Measurements from ENCODE around the gene SF3B6. TPM values are rescaled to one million over a fixed set of nuclear protein-coding genes. Genes with fewer than 3 reads are reported as not detected.
A peak's percentile ranks its signal among the peaks of the same experiment; 100 is the strongest.
"Not testable (repeated sequence)": the region's sequence is repeated elsewhere in the genome, so short reads cannot be mapped to it uniquely, and the experiment has no call there.

Gene SF3B6
- total RNA-seq, 1 experiment from 2014 or later, result 312 TPM

- DNase-seq (ENCODE audit: extremely low read depth, low read depth), result no peak
Observed at GRCh38 chr2:24054366-24055010, 21.6 kb downstream of the SF3B6 start.

- DNase-seq (ENCODE audit: extremely low read depth, low read depth), result no peak
Observed at GRCh38 chr2:24052951-24053350, 23.2 kb downstream of the SF3B6 start.

- no peak for DNase-seq (ENCODE audit: extremely low read depth, low read depth)
Observed at GRCh38 chr2:24051833-24052232, 24.3 kb downstream of the SF3B6 start.

DNA sequence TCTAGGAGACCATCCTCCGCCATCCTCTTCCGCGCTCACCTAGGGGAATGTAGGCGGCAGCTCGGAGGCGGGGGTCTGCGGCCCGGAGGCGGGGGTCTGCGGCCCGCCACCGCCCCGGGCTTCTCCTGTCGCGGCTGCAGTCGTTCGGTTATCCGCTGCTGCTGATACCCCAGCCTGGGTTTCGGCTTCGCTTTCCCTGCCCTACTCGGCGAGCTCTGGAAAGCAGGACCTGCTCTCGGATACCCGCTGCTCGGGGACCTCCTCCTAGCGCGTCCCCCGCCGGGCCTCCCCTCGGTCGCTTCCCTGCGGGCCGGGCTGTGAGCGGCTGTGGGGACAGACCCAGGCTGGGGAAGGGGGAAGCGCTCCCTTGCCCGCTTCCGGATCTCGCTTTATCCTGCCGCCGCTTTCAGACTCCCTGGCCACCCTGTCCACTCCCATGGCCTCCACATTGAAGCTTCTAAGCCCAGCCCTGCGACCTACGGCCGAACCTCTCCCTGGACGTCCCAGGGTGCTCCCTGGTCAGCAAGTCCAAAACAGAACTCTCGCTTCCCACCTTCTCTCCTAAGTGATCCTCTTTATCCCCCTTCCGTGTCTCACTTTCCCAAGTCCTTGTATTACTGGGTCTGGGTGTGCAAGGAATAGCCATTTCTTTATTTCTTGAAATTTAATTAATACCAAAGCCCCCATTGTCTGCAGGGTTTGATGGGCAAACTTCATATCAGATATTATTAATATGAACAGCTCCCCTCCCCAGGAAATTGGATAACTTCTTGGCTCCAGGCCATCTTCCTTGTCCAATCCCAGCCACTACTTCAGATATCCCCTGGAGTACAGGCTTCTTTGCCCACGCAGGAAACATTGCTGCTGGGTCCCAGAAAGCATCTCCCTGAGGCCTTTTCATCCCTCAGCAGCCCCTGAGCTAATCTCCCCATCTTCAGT lies 25.8 kb downstream of the SF3B6 start:
- no peak for DNase-seq (ENCODE audit: extremely low read depth, low read depth)

- peak; percentile 23 for DNase-seq (ENCODE audit: extremely low read depth, low read depth)
Observed at GRCh38 chr2:24049485-24050021, 26.6 kb downstream of the SF3B6 start, which contains the start of gene FKBP1B. FKBP1B (plus strand) TSS chr2:24049741; CDS start chr2:24049850, 109 bp downstream.

DNA sequence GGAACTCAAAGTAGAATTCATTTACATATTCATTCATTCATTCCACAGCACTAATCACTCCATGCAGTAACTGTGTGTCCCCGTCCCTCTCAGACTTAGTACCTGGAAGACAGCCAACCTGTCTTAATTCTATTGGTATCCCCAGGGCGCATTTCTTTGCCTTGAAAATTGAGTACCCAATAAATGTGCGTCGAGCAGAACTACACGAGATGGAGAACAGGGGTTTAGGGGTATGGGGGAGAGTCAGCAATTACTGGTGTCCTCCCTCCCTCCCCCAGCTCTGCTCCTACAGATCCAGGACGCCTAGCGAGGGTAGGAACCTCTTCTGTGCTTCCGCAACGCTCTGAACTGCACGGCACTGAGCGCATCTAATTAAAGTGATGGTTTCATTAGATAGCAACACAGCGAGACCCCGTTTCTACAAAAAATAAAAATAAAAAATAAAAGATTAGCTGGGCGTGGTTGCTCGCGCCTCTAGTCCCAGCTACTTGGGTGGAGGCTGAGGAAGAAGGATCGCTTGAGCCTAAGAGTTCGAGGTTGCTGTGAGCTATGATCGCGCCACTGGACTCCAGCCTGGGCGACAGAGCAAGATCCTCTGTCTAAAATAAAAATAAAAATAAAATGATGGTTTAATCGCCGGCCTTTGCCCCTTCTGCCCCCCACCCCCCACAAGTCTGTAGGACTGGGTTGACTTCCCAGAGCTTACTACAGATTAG lies 27.2 kb downstream of the SF3B6 start:
- no peak for DNase-seq (ENCODE audit: extremely low read depth, low read depth)

GRCh38 chr2:24047703-24048033 lies 28.5 kb downstream of the SF3B6 start:
- no peak for DNase-seq (ENCODE audit: extremely low read depth, low read depth)

DNA sequence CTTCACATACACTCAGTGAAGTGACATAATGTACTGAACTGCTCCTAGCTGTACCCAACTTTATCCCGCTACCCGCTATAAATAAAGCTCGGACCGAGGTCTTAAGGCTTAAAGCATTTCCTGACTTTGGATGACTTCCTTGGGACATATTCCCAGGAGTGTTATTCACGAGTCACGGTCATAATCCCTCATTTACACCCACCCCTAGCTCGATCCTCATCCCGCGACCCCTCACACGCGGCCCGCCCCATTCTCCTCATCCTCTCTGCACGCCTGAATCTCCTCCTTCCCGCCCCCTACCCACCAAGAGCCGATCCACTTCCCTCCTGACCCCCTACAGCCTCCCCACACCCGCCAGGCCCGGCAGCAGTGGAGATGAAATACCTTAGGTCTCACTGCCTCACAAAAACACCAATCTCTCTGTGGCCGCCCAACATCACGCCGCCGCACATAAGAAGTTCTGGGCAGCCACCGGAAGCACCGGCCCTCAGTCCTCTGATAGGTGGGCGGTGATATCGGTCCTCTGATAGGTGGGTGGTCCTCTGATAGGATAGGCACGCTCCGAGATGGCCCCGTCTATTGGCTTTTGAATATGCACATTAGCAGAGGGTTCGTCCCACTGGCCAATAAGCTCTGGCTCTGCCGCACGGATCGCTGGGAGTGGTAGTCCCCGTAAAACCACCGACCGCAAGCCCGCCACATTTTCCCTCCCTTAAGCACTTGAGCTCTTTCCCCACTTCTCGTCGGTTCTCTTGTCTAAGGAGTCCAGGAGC lies 29.0 kb downstream of the SF3B6 start, which contains the start of gene WDCP:
WDCP (minus strand) TSS at position 462 of the 773 bp plus-strand sequence. CDS start 7,897 bp downstream, outside the sequence.
- peak; percentile 98 for DNase-seq (ENCODE audit: extremely low read depth, low read depth)

DNA sequence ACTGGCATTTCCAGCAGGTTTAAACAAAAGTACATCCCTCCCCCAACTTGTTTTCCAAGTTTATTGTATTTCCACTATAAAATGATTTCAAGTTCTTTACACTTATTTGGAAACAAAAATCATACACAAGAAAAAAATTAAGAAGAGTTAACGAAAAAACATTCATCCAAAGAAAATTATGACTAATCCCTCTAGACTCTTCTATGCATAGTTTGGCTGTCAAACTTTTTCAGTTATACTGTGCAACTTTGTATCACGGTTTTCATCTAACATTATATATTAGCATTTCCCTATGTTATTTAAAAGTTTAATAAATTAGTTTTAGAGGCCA lies 29.6 kb downstream of the SF3B6 start:
- no peak for DNase-seq (ENCODE audit: extremely low read depth, low read depth)

- DNase-seq (ENCODE audit: extremely low read depth, low read depth), result no peak
Observed at GRCh38 chr2:24045511-24046508, 30.3 kb downstream of the SF3B6 start.

GRCh38 chr2:24043133-24043532 lies 33.0 kb downstream of the SF3B6 start:
- not testable (repeated sequence) for DNase-seq (ENCODE audit: extremely low read depth, low read depth)

GRCh38 chr2:24040511-24040910 lies 35.6 kb downstream of the SF3B6 start:
- no peak for DNase-seq (ENCODE audit: extremely low read depth, low read depth)

DNA sequence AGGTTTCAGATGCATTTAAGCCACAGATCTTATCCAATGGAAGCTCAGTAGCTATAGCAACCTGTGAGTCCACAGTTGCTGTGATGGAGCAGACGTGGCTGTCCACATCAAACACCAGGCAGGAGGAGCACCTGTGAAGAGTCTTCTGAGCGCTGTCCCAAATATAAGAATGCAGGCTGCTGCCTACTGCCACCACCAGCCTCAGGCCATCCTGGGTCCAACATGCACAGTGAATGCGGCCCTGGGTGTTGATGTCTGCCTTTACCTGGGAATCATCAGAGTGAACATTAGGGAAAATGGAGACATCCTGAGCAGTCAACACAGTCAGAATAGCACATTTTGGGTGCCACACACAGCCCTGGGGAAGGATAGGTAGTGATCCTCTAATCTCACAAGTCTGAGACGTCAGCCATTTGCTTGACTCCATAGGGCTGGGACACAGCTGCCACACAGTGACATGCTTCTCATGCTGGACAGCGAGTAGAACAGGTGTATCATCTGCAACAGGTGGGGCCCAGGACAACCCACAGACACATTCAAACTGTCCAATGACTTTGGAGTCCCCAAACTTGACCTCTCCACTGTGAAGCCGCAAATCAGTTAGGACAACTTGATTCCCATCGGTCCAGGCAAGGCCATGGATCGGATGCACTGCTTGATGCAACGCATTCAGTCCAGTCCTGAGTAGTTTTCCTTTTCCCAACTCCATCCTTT lies 37.2 kb downstream of the SF3B6 start:
- no peak for DNase-seq (ENCODE audit: extremely low read depth, low read depth)

GRCh38 chr2:24026233-24026632 lies 49.9 kb downstream of the SF3B6 start:
- no peak for DNase-seq (ENCODE audit: extremely low read depth, low read depth)

DNA sequence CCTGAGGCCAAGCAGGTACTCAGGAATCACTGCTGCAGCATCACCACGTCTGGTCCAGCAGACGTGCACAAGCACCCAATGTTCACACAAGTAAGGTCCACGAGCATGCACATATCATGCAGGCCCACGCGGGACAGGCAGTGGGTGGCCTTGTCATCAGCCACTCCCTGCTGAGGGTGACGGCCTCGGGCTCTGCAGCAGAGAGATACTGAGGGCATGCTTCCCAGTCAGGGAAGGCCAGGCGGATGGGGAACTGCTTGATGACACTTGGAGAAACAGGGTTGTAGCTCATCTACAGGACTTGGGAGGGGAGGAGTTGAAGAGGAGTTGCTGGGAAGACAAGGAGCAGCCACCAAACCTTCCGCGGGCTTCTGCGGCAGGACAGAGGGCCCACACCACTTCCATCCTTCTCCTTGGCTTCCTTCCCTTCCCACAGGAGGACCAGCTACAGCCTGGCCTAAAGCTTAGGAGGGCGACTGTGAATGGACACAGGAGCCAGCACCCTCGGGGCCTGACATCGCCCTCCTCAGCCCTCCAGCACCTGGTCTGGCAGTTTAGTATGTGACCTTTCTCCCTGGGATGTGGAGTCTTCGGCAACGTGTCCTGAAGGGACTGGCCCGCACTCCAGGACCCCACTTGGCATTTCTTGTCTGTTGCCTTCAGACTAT lies 51.0 kb downstream of the SF3B6 start:
- DNase-seq (ENCODE audit: extremely low read depth, low read depth), result no peak

DNA sequence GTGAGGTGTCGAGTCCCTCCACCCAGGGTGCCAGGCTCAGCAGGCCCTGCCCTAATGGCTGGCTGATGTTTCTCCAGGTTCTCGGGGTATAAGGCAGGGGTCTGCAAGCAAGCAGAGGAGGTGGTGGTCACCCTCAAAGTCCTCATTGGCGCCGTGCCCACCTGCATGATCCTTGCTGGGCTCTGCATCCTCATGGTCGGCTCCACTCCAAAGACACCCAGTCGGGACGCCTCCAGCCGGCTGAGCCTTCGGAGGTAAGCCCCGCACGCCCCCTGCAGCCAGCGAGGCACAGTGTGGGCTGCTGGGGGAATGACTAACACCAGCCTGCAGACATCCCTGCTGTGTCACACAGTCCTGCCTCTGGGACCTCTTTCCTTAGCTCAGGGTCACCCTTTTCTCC lies 52.1 kb downstream of the SF3B6 start:
- DNase-seq (ENCODE audit: extremely low read depth, low read depth), result no peak

DNA sequence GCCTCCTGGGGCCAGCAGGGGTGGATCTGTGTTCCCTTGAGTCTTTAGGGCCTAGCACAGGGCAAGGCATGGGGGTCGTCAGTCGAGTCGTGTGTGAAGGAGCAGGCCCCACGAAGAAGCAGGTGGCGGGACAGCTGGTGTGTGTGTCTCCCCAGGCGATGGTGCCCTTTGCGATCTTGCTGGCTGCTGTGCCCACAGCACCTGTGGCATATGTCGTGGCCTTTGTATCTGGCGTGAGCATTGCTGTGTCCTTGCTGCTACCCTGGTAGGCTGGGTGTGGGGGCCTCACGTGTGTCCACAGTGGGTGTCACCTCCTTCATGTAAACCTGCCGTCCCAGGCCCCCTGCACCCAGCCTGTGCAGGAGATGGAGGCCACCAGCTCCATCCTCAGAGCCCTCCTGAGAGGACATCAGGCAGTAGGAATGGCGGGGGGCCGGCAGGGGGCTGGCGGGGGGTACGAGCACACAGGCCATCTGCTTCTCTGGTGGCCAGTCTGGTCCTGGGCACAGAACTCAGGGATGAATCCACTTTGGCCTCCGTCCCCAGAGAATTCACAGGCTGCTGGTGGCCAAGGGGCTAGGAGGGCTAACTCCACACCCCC lies 53.1 kb downstream of the SF3B6 start:
- DNase-seq (ENCODE audit: extremely low read depth, low read depth), result no peak

Measured in NCI-H460 (cell line).